ENCODE measurements around the gene SDHAF1.

SDHAF1 gene

GRCh38 chr19:35986664-35987570 lies 8.1 kb upstream of the SDHAF1 start:
- peak overlapping the region; percentile 21 to 25 for H3K4me3 ChIP-seq (replicated peaks in 1 of 2; ENCODE audit: low read depth in 2 of 2, low read length in 2 of 2)
- no peak for DNase-seq (ENCODE audit: low read depth in 2 of 2)
- no peak for TF ChIP-seq CTCF (IDR thresholded peaks at IDR 0.05; ENCODE audit: low read depth, low read length)

GRCh38 chr19:35987571-35987896 lies 7.5 kb upstream of the SDHAF1 start:
- no peak overlapping the region for H3K4me3 ChIP-seq (replicated peaks in 1 of 2; ENCODE audit: low read depth in 2 of 2, low read length in 2 of 2)
- TF ChIP-seq CTCF (IDR thresholded peaks at IDR 0.05; ENCODE audit: low read depth, low read length): no peak
- no peak for DNase-seq (ENCODE audit: low read depth in 2 of 2)

GRCh38 chr19:35988824-35989223 lies 6.2 kb upstream of the SDHAF1 start:
- TF ChIP-seq CTCF (IDR thresholded peaks at IDR 0.05; ENCODE audit: low read depth, low read length): no peak
- no peak overlapping the region for H3K4me3 ChIP-seq (replicated peaks in 1 of 2; ENCODE audit: low read depth in 2 of 2, low read length in 2 of 2)
- no peak for DNase-seq (ENCODE audit: low read depth in 2 of 2)

- DNase-seq (ENCODE audit: low read depth in 2 of 2): no peak
- H3K4me3 ChIP-seq (replicated peaks in 1 of 2; ENCODE audit: low read depth in 2 of 2, low read length in 2 of 2): no peak overlapping the region
- no peak for TF ChIP-seq CTCF (IDR thresholded peaks at IDR 0.05; ENCODE audit: low read depth, low read length)
Measured at GRCh38 chr19:35990156-35990555, 4.8 kb upstream of the SDHAF1 start.

GRCh38 chr19:35990771-35991730 lies 3.9 kb upstream of the SDHAF1 start:
- H3K4me3 ChIP-seq (replicated peaks in 1 of 2; ENCODE audit: low read depth in 2 of 2, low read length in 2 of 2): no peak overlapping the region
- DNase-seq (ENCODE audit: low read depth in 2 of 2): no peak
- no peak for TF ChIP-seq CTCF (IDR thresholded peaks at IDR 0.05; ENCODE audit: low read depth, low read length)

GRCh38 chr19:35991731-35992450 lies 3.1 kb upstream of the SDHAF1 start:
- no peak overlapping the region for H3K4me3 ChIP-seq (replicated peaks in 1 of 2; ENCODE audit: low read depth in 2 of 2, low read length in 2 of 2)
- no peak for TF ChIP-seq CTCF (IDR thresholded peaks at IDR 0.05; ENCODE audit: low read depth, low read length)
- peak in 1 of 2 donors; percentile 33 for DNase-seq (ENCODE audit: low read depth in 2 of 2)

All from cardiac fibroblast (primary cell).